Activated CD4-positive, alpha-beta T cell treated with anti-CD3 and anti-CD28 coated beads for 24 hours (primary cell): Measurements from ENCODE around the gene NIPSNAP3A.
"Not testable (repeated sequence)": the region's sequence is repeated elsewhere in the genome, so short reads cannot be mapped to it uniquely, and the experiment has no call there.

Experiments used
- DNase-seq, 2 donors: peaks; one replicate each; pipeline ENCODE4 v3.0.0-alpha.2; 2020; ENCODE audit warnings: low read depth in 2 of 2

Gene NIPSNAP3A

DNA sequence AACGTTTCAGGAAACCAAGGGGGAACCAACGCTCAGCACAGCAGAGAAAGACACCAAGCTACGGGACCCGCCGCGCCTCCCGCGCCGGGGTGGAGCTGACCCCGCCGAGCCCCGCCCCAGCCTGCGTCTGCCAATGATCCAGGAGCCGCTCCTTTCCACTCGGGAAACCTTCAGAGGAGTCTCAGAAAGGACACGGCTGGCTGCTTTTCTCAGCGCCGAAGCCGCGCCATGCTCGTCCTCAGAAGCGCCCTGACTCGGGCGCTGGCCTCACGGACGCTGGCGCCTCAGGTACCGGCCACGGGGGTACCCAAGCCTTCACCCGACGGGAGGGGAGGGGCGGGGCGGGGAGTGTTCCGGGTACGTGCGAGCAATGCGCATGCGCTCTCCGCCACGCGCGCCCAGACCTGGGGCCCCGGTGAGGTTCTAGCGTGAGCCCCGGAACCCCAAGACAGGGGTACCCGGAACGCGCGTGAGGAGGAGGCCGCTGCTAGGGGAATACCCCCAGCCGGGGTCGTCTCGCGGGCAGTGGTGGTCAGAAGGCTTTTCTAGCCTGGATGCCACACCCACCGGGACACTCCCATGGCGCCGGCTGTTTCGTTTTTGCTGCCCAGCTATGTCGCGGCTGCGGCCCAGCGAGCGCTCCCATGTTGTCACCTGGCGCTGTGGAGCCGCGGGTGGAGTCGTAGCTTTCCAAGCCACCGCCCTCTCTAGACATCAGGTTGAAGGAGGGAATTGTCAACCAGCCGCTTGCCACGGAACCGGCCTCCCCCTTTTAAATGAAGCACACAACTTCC is at the start of gene NIPSNAP3A:
Gene NIPSNAP3A (plus strand): TSS at position 119 of the 794 bp plus-strand sequence. CDS start 110 bp downstream, at position 229.
- DNase-seq = peak; percentile 80 to 81

DNA sequence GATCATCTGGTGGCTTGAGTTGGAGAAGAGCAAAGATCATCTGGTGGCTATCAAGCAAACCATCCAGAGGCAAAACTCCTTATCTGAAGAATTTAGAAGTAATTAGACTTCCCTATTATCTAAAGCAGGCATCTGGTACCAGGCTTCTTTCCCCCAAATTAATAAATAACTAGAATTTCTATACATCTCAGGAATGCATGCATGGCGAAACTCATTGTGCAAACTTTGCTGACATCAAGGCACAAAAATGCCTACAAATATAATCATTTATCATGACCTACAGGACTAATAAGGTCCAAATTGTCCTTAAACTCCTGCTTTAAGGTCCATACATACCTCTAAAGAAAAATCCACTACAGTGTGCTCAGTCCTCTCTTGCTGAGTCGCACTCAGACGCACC is 47.2 kb upstream of the NIPSNAP3A start:
- DNase-seq = no peak

DNA sequence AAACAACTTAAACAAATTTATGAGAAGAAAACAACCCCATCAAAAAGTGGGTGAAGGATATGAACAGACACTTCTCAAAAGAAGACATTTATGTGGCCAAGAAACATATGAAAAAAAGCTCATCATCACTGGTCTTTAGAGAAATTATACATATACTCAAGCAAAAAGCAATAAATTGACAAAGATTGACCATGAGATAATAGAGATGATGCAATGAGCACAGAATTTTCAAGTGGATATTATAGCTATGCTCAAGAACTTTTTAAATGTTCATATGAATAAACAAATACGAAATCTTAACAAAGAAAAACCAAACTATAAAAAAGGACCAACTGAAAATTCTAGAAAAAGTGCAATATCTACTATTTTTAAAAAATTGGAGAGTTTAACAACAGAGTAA is 38.7 kb upstream of the NIPSNAP3A start:
- DNase-seq = not testable (repeated sequence)

DNA sequence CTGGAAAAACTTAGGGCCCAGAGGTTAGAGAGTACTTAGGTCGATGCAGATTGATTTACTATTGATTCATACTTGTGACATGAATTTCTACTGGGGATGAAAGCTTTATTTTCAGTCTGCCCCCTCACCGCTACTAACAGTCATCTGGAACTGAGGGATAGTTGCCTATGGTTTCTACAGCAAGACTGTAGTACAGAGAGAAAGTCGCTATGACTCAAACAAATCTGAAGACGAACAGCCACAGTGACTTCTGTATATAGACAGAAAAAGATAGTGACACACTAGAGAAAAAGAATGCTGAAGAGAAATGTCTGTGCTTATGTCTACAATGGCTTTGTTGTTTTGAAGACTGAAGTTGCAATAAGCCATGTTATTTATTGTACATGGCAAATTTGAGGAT is 35.9 kb upstream of the NIPSNAP3A start:
- DNase-seq = no peak

DNA sequence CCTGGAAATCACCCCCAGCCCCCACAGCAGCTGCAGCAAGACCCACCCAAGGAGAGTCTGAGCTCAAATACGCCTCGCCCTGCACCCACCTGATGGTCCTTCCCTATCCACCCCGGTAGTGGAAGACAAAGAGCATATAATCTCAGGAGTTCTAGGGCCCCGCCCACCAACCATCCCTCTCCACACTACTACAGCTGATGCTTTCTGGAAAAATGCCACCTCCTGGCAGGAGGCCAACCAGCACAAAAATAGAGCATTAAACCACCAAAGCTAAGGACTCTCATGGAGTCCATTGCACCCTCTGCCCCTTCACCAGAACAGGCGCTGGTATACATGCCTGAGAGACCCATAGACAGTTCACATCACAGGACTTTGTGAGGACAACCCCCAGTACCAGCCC is 22.5 kb upstream of the NIPSNAP3A start:
- DNase-seq = no peak

DNA sequence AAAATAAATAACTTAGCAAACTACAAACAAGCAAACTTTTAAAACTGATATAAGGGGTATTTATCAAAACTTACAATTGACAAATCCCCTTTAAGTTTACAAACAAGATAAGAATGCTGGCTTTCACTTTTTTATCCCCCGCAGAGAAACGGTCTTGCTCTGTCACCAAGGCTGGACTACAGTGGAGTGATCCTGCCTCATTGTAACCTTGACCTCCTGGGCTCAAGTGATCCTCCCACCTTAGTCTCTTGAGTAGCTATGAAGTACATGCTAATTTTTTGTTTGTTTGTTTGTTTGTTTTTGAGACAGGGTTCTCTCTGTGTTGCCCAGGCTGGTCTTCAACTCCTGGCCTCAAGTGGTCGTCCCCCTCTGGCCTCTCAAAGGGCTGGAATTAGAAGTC is 9.0 kb upstream of the NIPSNAP3A start:
- no peak for DNase-seq

DNA sequence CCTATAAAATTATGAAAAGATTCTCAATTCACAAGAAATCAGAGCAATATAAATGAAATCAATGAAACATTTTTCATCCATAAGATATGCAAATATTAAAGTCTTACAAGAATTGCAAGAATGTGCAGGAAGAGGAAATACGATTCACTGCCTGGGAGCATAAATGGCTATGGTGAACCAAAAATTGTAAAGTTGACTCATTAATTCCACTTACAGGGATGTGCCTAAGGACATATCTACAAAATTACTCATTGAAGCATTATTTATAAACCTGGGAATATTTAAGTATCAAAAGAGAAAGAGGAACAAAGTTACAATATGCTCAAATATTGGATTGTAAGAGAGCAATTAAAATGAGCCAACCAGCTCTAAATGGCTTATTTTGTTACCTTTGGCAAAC is 6.9 kb upstream of the NIPSNAP3A start:
- DNase-seq = no peak

DNA sequence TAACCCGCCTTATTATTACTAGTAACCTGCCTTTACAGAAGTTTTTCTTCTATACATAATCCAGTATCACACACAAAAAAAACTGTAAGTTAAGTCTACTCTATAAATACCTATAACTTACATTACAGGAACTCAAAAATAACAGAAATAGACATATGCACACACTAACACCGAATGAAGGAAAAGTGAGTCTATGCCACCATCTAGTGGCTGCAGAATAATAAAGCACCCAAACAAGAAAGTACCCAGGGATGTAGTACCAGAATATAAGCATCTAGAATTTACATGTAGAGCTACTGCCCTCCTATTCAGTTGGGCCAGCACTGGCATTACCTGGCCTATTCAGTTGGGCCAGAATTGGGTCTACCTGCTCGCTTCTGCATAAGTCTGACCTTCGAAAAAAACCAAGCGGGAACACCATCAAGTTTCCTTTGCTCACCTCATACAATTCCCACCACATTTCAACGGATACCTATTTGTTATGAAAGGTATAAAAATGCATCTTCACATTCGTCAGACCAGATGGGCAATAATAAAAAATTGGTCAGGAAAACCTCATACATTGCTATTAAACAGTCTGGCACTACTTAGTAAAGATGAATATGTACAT is 4.0 kb upstream of the NIPSNAP3A start:
- DNase-seq = no peak

DNA sequence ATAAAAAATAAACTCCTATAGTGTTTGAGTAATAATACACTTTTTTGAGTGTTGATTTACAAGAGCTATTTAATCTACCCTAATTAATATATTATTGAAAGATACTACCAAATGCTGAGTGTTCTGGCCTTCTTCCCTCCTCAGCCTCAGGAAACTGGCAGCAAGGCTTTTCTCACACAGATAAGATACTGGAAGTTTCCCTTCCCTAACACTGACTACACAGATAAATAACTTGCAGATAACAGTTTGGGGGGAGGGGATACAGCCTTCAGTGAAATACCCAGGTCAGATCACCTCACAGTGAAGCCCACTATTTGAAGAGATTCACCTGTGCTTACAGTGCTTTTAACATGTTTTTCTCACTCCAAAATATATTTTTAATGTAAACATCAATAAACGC is 1.6 kb upstream of the NIPSNAP3A start:
- no peak for DNase-seq

DNA sequence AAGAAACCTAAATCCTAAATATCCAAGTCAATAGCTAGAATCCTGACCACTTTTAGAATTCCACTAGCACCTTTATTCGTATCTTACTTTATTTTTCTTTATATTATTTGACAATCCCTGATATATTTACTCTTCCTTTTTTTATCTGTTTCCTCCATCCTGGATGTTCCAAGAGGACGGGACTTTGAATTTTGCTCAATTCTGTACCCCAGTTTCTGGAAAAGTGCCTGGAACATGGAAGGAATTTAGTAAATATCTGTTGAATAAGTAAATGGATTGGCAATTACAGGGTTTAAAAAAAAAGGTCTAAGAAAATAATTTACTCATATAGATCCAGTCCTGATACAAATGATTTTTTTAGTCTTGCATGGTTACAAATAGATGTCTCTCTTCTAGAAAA is 1.2 kb upstream of the NIPSNAP3A start:
- DNase-seq = no peak

DNA sequence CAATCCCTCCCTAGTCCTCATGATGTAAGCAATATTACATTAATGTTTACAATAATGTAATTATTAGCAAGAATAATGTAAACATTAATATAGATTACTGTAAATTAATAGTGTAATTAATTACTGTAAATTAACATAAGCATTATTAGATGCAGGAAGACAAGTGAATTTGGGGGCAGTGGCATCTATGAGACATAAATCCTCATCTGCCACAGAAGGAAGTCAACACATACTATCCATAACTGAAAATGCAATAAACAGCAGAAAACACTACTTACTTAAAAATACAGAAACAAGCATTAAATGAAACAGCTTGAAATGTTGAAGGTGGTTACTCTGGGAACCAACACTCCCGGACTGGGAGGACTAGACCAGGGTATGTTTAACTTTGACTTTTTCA is 685 bp upstream of the NIPSNAP3A start:
- no peak for DNase-seq

DNA sequence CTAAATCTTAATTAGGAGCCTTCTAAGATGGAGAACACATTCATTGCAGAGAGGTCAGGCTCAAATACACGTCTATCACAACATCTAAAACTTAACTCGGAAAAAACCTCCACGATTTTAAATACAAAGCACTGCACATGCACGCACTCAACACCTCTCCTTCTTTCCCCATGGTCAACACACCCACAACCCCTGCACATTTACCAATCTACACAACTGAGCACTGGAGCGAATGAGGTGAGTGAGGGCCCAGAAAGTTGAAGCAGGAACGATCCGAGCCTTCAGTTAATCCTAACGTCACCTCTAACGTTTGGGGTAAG is 278 bp upstream of the NIPSNAP3A start:
- no peak for DNase-seq

DNA sequence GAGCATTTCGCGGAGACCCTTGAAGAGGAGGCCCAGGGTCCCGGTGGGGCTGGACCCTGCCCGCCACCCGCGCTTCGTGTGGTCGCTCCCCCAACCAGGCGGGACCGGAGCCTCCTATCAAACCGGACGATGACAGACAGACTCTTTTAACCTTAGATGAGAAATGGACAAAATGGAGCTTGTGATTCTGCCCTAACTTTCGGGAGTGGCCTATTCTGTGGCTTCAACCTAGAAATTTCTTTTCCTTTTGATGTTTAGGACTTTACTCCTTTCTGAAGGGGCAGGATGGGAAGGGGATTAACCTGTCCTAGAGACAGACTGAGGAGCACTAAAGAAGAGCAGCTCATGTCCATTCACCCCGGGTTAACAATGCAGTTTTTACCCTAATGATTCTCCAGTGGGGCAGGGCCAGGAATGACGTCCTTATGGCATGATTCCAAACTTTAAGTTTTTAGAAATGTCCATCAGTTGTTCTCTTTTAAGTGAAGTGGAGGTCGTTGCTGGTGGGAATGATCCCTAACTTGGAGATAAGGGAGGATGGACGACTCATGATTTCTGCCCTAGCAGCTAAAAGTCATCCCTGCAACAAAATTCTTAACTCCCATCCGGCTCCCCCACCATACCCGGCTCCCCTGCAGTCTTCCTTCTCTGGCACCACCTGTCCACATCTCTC is 1.0 kb downstream of the NIPSNAP3A start:
- no peak for DNase-seq

DNA sequence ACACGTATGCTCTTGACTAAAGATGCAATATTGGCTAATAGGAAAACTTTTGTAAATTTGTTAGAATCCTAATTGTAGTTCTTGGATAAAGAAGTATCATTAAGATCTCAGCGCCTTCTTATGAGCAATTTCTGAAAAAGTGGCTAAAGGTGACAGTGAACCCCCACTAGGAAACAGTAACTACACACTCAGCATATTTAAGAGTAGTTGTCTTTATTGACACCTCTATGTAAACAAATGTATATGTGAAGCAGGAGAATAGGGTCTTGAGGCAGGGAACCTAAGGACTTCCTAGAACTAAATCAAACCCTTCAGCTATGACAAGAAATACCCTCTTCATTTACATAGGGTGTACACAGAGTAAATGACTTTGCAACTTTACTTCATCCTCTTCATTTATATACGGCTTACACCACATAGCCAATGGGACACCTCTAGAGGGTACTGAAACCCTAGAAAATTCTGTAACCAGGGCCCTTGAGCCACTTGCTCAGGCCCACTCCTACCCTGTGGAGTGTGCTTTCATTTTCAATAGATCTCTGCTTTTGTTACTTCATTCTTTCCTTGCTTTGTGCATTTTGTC is 2.8 kb downstream of the NIPSNAP3A start:
- no peak for DNase-seq

DNA sequence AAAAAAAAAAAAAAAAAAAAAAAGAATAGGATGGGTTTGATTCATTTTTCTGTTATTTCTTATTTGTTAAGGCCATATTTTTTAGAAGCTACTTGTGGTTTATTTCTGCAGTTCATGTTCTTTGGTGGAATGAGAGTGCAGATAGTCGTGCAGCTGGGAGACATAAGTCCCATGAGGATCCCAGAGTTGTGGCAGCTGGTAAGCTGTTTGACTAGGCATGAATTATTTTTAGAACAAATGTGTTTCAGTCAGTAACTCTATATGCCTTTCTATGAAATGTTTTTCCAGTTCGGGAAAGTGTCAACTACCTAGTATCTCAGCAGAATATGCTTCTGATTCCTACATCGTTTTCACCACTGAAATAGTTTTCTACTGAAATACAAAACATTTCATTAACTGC is 11.5 kb downstream of the NIPSNAP3A start:
- no peak for DNase-seq

DNA sequence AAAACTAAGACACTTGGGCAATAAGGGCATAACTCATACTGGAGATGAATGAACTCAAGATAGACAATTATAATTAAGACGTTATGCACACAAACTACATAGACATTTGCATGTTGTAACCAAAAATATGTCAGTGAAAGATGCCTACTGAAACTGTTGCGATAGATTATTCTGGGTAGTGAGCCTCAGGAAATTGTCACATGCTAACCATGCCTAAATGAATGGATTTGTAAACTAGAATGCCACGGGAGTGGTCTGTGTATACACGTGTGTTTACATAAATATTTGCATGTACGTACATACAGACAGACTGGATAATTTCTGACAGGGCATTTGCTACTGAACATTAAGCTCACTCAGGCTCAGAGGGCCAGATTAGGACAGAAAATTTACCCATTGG is 17.7 kb downstream of the NIPSNAP3A start:
- no peak for DNase-seq

DNA sequence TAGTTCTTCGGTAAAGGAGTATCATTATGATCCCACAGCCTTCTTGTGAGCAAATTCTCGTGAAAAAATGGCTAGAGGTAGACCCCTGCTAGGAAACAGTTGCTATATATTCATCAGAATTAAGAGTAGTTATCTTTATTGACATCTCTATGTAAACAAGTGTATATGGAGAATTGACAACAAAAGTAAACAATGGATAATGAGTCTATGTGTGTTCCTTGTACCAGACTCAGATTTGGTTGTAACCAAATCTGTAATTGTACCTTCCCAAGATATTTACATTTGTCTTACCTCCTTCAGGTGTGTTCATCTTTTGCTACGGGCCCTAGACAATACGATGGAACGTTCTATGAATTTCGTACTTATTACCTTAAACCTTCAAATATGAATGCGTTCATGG is 18.5 kb downstream of the NIPSNAP3A start:
- no peak for DNase-seq

DNA sequence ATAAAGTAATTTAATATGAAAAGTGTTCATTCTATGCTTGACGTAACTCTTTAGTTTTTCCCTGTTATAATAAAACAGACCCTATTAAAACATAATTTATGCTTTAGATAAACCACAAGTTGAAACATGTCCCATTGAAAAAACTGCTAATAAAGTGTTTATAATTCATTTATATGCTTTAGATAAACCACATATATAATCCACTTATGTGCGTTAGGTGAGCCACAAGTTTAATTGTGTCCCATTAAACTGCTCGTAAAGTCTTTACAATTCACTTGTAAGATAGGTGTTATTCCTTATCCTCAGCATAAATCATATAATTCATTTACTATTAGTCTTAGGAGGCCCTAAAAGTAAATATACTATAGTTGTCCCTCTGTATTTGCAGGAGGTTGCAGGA is 20.0 kb downstream of the NIPSNAP3A start:
- DNase-seq = no peak

DNA sequence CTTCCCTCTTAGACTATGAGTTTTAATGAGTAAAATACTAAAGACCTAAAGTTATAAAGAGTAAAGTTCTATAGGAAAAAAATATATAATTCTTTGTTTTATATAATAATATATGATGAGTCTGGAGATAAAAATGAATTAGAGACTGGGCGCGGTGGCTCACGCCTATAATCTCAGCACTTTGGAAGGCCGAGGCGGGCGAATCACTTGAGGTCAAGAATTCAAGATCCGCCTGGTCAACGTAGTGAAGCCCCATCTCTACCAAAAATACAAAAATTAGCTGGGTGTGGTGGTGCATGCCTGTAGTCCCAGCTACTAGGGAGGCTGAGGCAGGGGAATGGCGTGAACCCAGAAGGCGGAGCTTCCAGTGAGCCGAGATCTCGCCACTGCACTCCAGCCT is 21.5 kb downstream of the NIPSNAP3A start:
- not testable (repeated sequence) for DNase-seq

DNA sequence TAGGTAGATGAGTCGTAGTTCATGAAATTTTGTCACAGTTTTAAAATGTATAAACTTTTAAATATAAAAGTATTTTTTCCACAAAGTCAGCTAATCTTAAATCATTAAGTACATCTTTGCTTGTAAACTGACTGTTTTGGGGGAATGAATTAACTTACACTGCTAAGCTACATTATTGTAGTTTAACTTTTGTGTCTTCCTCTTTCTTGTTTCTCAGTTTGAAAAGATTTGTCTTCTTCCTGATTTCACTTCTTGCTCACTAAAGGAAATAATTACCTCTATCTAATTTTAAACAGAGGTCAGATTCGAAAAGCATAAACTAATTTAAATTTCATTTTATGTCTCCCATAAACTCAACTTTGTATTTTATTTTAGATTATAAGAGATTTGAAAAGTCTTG is 22.2 kb downstream of the NIPSNAP3A start:
- DNase-seq = no peak

DNA sequence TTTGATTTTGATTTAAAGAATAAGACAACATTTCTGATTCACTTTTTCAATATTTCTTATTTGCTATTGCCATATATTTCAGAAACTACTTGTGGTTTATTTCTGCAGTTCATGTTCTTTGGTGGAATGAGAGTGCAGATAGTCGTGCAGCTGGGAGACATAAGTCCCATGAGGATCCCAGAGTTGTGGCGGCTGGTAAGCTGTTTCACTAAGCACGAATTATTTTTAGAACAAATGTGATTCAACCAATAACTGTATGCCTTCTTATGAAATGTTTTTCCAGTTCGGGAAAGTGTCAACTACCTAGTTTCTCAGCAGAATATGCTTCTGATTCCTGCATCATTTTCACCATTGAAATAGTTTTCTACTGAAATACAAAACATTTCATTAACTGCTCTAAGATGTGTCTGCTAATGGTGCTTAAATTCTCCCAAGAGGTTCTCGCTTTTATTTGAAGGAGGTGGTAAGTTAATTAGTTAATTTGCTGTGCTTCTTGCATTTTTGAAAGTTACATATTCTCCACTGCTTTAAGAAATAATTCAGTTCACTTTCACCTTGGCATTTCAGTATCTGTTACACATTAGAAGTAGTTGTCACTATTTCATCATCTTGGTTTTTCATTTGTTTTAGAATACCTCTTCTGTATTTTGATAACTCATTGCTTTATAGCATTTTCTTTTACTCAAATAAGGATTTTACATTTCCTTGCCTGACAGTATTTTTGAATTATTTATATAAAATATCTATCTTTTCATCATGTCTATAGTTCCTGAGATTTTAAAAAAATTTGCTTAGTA is 25.4 kb downstream of the NIPSNAP3A start:
- no peak for DNase-seq

DNA sequence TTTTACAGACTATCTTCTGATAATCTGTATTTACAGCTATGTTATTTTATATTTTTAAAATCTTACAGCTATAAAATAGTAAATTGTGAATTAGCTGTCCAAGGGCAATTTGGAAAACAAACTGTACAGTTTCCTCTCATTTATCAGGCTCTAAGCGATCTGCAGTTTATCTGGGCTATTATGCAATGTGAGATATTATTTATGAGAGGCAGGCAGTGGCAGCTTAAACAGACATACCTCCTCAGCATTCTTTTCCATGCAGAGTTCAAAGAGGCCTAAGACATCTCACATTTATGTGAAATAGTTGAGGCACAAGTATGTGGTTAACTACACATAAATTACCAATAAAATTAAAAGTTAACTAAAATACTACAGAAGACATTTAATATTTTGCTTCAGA is 26.6 kb downstream of the NIPSNAP3A start:
- no peak for DNase-seq
